HuH-7 (cell line): Measurements from ENCODE around the gene DEF6.
"Not testable (repeated sequence)": the region's sequence is repeated elsewhere in the genome, so short reads cannot be mapped to it uniquely, and the experiment has no call there.

Experiments
- DNase-seq: peaks from one replicate; pipeline ENCODE4 v3.0.0; 2011; ENCODE audit warnings: low spot score

Gene DEF6

GRCh38 chr6:35310265-35310831 lies 12.7 kb downstream of the DEF6 start:
- DNase-seq, result no peak

GRCh38 chr6:35311390-35312075 lies 13.9 kb downstream of the DEF6 start:
- no peak for DNase-seq

DNA sequence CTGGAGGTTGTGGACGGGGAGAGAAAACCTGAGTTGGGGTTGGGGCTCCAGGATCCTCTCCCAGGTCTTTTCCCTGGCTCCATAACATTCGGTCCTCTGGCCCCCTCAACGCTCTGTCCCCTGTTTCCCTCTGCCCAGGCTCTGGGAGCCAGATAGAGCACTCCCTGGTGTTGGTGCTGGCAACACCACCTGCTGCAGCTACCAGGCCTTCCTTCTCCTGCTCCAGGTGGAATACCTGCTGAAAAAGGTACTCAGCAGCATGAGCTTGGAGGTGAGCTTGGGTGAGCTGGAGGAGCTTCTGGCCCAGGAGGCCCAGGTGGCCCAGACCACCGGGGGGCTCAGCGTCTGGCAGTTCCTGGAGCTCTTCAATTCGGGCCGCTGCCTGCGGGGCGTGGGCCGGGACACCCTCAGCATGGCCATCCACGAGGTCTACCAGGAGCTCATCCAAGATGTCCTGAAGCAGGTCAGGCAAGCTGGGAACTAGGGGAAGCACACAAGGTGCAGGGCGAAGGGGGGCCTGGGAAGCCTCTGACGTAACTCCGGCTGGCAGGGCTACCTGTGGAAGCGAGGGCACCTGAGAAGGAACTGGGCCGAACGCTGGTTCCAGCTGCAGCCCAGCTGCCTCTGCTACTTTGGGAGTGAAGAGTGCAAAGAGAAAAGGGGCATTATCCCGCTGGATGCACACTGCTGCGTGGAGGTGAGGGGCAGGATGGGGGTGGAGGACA lies 14.6 kb downstream of the DEF6 start:
- no peak for DNase-seq

GRCh38 chr6:35312807-35313206 lies 15.2 kb downstream of the DEF6 start:
- no peak for DNase-seq

DNA sequence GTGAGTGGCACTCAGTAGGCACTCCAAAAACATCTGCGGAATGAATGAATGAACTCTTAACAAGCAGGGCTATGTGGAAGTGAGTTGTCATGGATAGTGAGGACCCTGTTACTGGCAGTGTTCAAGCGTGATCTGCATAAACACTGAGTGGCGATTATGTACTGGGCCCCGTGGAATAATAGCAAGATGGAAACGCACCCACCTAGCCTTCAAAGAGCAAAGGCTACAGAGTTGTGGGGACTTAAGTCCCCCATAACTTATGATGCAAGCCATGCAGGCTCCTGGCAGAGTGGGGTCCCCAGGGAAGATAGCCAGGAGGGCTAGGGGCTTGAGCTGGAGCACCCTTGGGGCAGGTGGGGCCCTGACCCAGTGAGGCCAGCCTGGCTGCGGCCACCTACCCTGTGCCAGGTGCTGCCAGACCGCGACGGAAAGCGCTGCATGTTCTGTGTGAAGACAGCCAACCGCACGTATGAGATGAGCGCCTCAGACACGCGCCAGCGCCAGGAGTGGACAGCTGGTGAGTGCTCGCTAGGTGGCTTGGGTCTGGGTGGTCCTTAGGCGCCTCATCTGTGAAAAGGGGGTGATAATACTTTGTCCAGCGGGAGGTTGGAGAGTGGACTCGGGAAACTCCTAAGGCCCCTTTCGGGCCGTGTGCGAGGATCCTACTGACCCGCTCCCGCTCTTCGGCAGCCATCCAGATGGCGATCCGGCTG lies 20.0 kb downstream of the DEF6 start:
- peak; percentile 29 for DNase-seq

GRCh38 chr6:35318196-35319171 lies 20.9 kb downstream of the DEF6 start:
- peak; percentile 86 for DNase-seq

- no peak for DNase-seq
Observed at GRCh38 chr6:35319346-35320030, 21.9 kb downstream of the DEF6 start.

DNA sequence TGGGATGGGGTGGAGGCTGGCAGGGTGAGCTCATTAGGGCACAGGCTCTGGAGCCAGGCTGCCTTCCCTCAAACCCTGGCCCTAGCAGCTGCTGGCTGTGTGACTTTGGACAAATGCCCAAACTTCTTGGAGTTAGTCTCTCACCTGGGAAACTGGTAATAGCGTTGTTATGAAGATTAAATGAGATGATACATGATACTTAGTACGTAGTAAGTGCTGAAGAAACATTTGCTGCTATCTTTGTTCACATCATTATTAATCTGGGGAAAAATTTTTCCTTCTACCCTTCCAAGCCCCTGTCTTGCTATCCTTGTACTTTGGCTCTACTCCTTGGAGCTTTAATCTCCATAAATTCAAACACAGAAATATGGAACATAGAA lies 22.4 kb downstream of the DEF6 start:
- no peak for DNase-seq

DNA sequence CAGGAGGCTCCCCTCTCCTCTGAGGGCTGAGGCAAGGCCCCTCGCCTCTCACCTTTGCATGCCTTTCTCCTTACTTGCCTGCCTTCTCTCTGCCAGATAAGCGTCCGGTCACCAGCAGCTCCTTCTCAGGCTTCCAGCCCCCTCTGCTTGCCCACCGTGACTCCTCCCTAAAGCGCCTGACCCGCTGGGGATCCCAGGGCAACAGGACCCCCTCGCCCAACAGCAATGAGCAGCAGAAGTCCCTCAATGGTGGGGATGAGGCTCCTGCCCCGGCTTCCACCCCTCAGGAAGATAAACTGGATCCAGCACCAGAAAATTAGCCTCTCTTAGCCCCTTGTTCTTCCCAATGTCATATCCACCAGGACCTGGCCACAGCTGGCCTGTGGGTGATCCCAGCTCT lies 23.5 kb downstream of the DEF6 start:
- DNase-seq, result no peak

DNA sequence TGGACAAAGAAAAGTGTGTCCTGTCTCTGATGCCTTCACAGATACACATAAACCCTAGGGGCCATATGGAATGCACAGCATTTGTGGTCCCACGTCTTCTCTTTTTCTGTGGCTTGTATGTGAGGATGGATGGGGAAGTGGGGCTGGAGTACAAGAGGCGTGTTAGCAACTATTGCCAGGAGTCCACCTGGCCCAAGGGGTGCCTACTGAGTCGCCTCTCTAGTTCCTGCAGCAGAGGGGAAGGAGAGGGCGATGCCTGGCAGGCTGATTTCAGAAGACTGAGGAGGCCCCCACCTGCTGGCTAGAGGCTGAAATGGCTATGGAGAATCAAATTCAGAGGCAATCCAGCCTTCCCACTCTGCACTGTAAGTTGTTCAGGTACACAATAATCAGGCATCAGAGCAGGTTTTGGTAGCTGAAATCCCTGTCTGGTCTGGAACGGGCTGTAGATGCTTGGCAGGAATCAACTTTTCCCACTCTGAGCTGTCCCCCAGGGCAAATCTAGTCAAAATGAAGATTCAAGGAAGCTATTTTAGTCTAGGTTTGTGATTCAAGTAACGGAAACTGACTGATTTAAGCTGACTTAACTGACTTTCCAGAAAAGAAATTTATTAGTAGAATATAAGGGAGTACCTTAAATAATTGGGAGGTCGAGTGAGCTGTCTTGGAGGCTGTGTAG lies 29.9 kb downstream of the DEF6 start:
- DNase-seq, result peak; percentile 62

DNA sequence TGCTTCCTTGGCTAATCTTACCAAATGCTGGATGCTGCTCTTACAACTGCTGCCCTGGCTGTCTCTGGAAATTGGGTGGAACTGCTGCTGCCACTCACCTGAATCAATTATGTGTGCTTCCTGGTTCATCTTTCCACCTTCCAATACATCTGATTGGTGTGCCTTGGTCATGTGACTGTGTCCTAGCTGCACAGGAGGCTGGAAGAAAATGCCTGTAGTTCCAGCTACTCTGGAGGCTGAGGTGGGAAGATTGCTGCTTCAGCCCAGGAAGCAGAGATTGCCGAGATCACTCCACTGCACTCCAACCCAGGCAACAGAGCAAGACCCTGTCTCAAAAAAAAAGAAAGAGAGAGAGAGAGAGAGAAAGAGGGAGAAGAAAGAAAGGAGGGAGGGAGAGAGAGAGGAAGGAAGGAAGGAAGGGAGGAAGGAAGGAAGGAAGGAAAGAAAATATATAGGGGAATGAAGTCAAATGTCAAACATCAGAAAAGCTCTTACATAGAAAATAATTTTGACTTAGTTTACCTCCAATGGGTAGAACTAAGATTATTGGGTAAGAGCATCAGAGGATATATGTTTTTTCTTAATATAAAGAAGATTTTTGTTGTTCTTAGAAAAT lies 30.6 kb downstream of the DEF6 start:
- DNase-seq, result no peak

DNA sequence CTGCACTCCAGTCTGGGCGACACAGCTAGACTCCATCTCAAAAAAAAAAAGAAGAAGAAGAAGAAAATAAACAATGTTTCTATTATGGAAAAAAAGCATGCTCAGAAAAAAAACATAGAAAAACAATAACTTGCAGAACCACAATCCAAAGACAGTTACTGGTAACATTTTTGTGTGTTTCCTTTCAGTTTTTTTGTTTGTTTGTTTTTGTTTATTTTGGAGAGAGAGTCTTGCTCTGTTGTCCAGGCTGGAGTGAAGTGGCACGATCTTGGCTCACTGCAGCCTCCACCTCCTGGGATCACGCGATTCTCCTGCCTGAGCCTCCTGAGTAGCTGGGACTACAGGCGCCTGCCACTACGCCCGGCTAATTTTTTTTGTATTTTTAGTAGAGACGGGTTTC lies 31.3 kb downstream of the DEF6 start:
- DNase-seq, result not testable (repeated sequence)

DNA sequence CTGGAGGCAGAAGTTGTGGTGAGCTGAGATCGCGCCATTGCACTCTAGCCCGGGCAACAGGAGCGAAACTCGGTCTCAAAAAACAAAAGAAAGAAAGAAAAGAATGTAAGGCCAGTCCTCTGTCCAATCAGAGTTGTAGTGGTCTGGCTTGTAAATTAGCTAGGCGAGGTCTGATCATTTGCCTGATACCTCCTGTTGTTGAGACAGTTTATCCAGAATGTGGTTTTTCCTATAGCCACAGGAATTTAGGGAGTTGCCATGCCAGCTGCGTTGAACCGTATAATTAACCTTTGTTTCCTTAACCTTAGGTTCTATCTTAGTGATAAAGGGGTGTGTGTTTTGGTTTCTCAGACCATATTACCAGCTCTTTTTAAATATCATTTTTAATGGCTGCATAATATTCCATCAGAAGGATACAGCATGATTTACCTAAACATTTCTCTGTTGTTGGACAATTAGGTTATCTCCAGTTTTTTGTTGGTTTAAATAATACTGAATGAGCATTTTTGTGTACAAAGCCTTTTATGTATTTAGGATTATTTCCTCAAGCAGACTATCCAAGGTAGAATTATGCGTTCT lies 33.0 kb downstream of the DEF6 start:
- no peak for DNase-seq

- DNase-seq, result peak; percentile 28
Observed at GRCh38 chr6:35332074-35332887, 34.7 kb downstream of the DEF6 start.

DNA sequence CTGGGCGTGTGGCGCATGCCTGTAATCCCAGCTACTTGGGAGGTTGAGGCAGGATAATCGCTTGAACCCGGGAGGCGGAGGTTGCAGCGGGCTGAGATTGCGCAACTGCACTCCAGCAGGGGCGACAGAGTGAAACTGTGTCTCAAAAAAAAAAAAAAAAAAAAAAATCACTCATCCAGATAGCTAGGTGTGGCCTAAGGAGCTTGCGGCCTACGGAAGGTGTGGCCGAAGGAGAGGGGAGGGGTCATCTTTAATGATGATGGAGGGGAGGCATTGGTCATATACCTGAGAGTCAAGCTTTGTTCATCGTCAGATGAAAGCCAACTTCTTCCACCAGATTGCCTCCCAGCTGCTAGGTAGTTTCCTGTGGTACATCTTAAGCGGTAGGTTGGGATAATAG lies 43.9 kb downstream of the DEF6 start:
- no peak for DNase-seq

- peak; percentile 92 for DNase-seq
Observed at GRCh38 chr6:35342258-35343091, 44.9 kb downstream of the DEF6 start, which contains the start of gene PPARD. PPARD (plus strand) TSS chr6:35342558; CDS start chr6:35411088, 68,530 bp downstream.

DNA sequence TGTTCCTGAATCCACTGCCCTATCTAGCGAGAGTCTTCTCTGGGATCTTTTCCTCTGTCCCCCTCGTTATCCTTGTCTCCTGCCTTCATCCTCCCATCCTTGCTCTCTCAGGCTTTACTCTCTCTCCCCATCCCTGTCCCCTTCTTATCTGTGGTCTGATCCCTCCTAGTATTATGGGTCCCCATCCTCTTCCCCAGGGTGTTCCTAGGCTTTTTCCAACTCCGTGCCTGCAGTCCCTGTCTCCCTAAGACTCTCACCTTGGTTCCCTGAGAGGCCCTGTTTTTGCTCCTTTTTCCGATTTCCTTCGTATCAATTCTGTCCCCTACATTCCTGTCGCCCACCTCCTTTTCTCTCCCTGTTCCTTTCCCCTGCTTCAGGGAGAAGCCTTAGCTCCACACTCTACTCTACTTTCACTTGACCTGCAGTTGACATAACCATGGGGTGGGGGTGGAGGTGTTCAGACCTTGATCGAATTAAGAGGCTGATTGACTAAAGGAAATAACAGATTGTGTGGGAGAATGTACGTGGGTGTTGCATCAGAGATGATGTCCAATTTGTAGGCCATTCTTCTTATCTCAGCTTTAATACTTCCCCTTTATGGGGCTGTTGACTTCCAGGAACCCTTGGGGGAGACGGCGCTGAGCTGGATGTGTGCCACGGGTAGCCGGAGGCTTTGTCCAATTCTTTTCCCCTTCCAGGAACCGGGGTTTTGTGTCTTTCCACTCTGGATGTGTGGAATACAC lies 45.6 kb downstream of the DEF6 start:
- DNase-seq, result peak; percentile 19
